ENCODE data around the gene USP35.

DNA sequence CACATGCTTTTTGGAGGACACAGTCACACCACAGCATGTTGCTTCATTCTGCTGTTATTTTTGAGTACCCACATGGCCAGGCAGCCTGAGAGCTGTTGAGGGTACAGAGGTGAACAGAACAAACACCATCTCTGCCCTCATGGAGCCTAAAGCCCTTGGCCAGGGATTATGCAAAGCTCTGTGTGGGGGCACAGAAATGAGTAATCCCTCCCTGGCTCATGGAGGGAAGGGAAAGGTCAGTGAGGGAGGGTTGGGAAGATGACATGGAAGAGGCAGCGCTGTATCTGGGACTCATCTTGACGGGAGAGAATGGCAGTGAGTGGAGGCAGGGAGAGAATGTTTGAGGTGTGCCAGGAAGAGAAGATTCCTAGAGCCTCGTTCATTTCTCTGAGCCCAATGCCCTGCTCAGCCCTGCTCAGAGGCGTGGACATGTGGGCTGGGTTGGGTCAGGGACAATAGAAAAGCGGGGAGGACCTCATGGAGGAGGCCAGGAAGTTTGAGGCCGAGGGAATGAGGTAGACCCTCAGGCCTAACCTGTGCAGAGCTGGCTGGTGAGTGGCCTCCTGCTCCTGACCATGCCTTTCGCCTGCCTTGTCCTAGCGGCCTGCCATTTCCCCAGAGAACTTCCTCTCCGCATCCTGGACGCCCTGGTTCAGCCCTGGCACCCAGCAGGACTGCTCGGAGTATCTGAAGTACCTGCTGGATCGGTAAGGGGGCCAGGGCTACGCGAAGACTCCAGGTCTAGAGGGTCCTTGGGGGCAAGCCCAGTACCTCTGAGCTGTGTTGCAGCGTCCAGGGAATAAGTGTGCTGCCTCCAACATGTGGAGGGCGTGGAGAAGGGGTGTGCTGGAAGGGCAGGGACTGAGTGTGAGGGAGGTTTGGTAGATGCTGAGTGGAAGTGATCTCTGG lies 19.8 kb downstream of the USP35 start:
- TF ChIP-seq MYC (IDR thresholded peaks at IDR 0.05; ENCODE audit: low read depth, low read length) (no peak), POLR2A (IDR thresholded peaks at IDR 0.05; ENCODE audit: extremely low read depth, insufficient read length) (no peak)
- TF ChIP-seq, protein P1, sequence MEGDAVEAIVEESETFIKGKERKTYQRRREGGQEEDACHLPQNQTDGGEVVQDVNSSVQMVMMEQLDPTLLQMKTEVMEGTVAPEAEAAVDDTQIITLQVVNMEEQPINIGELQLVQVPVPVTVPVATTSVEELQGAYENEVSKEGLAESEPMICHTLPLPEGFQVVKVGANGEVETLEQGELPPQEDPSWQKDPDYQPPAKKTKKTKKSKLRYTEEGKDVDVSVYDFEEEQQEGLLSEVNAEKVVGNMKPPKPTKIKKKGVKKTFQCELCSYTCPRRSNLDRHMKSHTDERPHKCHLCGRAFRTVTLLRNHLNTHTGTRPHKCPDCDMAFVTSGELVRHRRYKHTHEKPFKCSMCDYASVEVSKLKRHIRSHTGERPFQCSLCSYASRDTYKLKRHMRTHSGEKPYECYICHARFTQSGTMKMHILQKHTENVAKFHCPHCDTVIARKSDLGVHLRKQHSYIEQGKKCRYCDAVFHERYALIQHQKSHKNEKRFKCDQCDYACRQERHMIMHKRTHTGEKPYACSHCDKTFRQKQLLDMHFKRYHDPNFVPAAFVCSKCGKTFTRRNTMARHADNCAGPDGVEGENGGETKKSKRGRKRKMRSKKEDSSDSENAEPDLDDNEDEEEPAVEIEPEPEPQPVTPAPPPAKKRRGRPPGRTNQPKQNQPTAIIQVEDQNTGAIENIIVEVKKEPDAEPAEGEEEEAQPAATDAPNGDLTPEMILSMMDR (IDR thresholded peaks at IDR 0.05; ENCODE audit: low read depth, low read length), result no peak

All from NB4 (cell line).